SU-DHL-6 (cell line): Measurements from ENCODE around the gene SLCO4A1.

Experiments
- CTCF ChIP-seq: fragments of 200-600 bp; sonication (generic); IDR thresholded peaks from one replicate; pipeline ENCODE4 v1.5.1; 2017; ENCODE audit warnings: antibody characterized with exemption, mild to moderate bottlenecking, low read length, moderate library complexity; ENCODE audit not compliant: insufficient read depth, poor library complexity, severe bottlenecking
- EZH2phosphoT487 ChIP-seq: fragments of 200-600 bp; sonication (generic), shearing (Covaris generic); conservative IDR thresholded peaks from 2 replicates; pipeline ENCODE4 v1.6.1; 2018; ENCODE audit warnings: mild to moderate bottlenecking, antibody characterized with exemption, low read length, moderate library complexity, mixed read lengths

DNA sequence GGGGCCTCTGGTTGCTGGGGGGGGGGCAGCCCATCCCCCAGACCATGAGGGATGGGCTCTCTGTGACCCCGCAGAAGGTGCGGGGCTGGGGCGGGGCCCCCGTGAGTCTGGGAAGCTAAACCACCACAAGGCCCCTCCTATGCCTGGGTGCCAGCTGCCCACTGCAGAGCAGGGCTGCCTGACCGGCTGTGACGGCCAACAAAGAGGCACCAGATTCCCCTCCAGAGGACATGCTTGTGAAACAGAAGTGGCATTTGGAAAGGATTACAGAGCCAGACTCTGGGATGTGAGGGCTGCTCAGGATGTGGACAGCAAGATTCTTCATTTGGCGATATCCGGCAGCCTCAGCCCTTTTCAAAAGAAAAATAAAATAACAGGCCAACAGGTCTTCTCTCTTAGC, 49.9 kb downstream of the SLCO4A1 start:
- TF ChIP-seq CTCF (no peak), EZH2phosphoT487 (no peak)
